ENCODE results near the gene ATXN2. TPM values are rescaled to one million over a fixed set of nuclear protein-coding genes. Genes with fewer than 3 reads are reported as not detected.
"Not testable (repeated sequence)": the region's sequence is repeated elsewhere in the genome, so short reads cannot be mapped to it uniquely, and the experiment has no call there.

The ATXN2 gene
- total RNA-seq, 1 donor from 2014 or later: 34.2 TPM

DNA sequence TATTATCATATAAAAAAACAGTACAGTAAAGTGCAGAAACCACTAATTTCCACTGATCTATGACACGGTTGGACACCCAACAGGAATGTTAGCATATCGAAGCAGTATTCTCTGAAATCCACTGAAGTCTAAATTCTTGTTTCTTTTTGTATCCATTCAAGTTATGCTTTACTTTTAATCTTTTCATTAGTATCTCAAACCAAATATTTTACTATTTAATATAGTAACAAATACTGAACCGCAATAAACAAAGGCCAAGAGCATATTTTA is 41.1 kb downstream of the ATXN2 start:
- Mint-ChIP-seq H3K36me3 (peaks cover 19% of the 10 kb centered on the region), H3K27ac (no peak overlapping the region), H3K27me3 (ENCODE audit: insufficient read depth, low read depth) (peaks cover 2% of the 10 kb centered on the region), H3K4me3 (no peak overlapping the region), H3K9me3 (no peaks in the 10 kb centered on the region), H3K4me1 (peaks cover 3% of the 10 kb centered on the region)
- Histone ChIP-seq H3K4me3 (no peak overlapping the region), H3F3A (ENCODE audit: low read depth) (no peaks in the 10 kb centered on the region), H3K27me3 (no peaks in the 10 kb centered on the region), H3K4me2 (no peak overlapping the region), H3K79me2 (ENCODE audit: low read depth) (peaks cover 95% of the 10 kb centered on the region), H3K27ac (no peak overlapping the region), H3K9me3 (ENCODE audit: low read depth) (no peaks in the 10 kb centered on the region), H4K20me1 (ENCODE audit: low read depth) (peaks cover 33% of the 10 kb centered on the region), H3K36me3 (no peaks in the 10 kb centered on the region), H3K4me1 (no peaks in the 10 kb centered on the region), H2AFZ (replicated peaks) (no peak overlapping the region), H3K9ac (no peak overlapping the region)
- TF ChIP-seq CTCF (IDR thresholded peaks at IDR 0.05) (no peak), EZH2phosphoT487 (IDR thresholded peaks at IDR 0.05) (no peak), EZH2 (IDR thresholded peaks at IDR 0.05) (no peak)
- no peak for DNase-seq (ENCODE audit: low spot score)

DNA sequence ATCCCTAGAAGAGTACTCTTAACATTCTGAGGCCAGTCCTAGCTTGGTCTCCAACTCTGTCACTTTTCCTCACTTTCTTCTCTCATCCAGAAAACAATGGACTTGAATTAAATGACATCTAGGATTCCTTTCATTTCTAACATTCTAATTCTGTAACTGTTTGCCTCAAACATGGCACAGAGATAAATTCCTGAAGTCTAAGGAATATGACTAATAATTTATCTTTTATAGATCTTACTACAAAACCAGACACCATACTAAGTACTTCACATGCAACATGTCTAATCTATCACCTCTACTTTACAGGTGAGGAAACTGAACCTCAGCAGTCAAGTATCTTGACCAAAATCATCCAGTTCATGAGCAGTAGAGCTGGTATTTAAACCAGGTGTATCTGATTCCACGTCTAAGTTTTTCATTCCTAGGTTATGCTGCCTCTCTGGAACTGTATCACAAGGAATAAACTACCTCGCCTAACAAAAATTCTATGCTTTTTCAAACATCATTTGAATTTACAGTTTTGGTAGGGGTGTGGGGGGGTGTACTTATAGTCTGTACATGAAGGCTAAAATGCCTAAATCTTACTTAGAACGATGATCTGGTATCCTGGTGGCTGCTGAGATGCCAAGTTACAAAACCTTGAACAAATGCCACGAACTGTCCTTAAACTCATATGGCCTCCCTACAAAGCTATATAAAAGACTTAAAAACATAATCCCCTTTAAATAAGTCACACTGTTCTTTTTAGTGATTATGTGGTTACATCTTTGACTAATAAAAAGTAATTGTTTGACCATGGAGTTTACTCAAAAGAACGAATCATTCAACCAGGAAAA is 41.6 kb downstream of the ATXN2 start:
- H3K36me3 Mint-ChIP-seq: peaks cover 15% of the 10 kb centered on the region
- H3K9me3 Mint-ChIP-seq: no peaks in the 10 kb centered on the region
- Histone ChIP-seq H3K36me3 (no peaks in the 10 kb centered on the region), H3K9me3 (ENCODE audit: low read depth) (no peaks in the 10 kb centered on the region), H3K79me2 (ENCODE audit: low read depth) (peaks cover 89% of the 10 kb centered on the region), H3K27me3 (no peaks in the 10 kb centered on the region), H3K4me1 (no peaks in the 10 kb centered on the region), H3K4me3 (no peak overlapping the region), H3K9ac (no peak overlapping the region), H3K4me2 (no peak overlapping the region), H3F3A (ENCODE audit: low read depth) (no peaks in the 10 kb centered on the region), H4K20me1 (ENCODE audit: low read depth) (peaks cover 33% of the 10 kb centered on the region), H3K27ac (no peak overlapping the region), H2AFZ (replicated peaks) (no peak overlapping the region)
- peaks cover 2% of the 10 kb centered on the region for H3K27me3 Mint-ChIP-seq (ENCODE audit: insufficient read depth, low read depth)
- no peak for TF ChIP-seq CTCF (IDR thresholded peaks at IDR 0.05)
- TF ChIP-seq EZH2phosphoT487 (IDR thresholded peaks at IDR 0.05): no peak
- TF ChIP-seq EZH2 (IDR thresholded peaks at IDR 0.05): no peak
- peaks cover 3% of the 10 kb centered on the region for H3K4me1 Mint-ChIP-seq
- no peak overlapping the region for H3K4me3 Mint-ChIP-seq
- DNase-seq (ENCODE audit: low spot score): no peak
- H3K27ac Mint-ChIP-seq: no peak overlapping the region

- no peak for TF ChIP-seq CTCF (IDR thresholded peaks at IDR 0.05)
- TF ChIP-seq EZH2phosphoT487 (IDR thresholded peaks at IDR 0.05): no peak
- no peak for TF ChIP-seq EZH2 (IDR thresholded peaks at IDR 0.05)
- peaks cover 81% of the 10 kb centered on the region for H3K79me2 ChIP-seq (ENCODE audit: low read depth)
- Mint-ChIP-seq H3K4me1 (peaks cover 3% of the 10 kb centered on the region), H3K9me3 (no peaks in the 10 kb centered on the region), H3K27me3 (ENCODE audit: insufficient read depth, low read depth) (peaks cover 2% of the 10 kb centered on the region), H3K27ac (no peak overlapping the region), H3K4me3 (no peak overlapping the region), H3K36me3 (peaks cover 20% of the 10 kb centered on the region)
- H3K4me2 ChIP-seq: no peak overlapping the region
- H2AFZ ChIP-seq (replicated peaks): no peak overlapping the region
- no peaks in the 10 kb centered on the region for H3K4me1 ChIP-seq
- no peak overlapping the region for H3K27ac ChIP-seq
- H4K20me1 ChIP-seq (ENCODE audit: low read depth): peaks cover 33% of the 10 kb centered on the region
- H3K27me3 ChIP-seq: no peaks in the 10 kb centered on the region
- no peak overlapping the region for H3K4me3 ChIP-seq
- H3K9me3 ChIP-seq (ENCODE audit: low read depth): no peaks in the 10 kb centered on the region
- no peak for DNase-seq (ENCODE audit: low spot score)
- H3F3A ChIP-seq (ENCODE audit: low read depth): no peaks in the 10 kb centered on the region
- no peak overlapping the region for H3K9ac ChIP-seq
- no peaks in the 10 kb centered on the region for H3K36me3 ChIP-seq
Observed at GRCh38 chr12:111556676-111557075, 42.4 kb downstream of the ATXN2 start.

DNA sequence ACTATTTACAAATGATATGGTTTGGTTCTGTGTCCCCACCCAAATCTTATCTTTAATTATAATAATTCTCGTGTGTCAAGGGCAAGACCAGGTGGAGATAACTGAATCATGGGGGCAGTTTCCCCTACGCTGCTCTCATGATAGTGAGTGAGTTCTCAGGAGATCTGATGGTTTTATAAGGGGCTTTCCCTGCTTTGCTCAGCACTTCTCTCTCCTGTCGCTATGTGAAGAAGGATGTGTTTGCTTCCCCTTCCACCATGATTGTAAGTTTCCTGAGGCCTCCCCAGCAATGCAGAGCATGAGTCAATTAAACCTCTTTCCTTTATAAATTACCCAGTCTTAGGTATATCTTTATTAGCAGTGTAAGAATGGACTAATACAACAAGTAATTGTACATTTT is 43.8 kb downstream of the ATXN2 start:
- Histone ChIP-seq H4K20me1 (ENCODE audit: low read depth) (peaks cover 24% of the 10 kb centered on the region), H3K79me2 (ENCODE audit: low read depth) (peaks cover 67% of the 10 kb centered on the region)
- H3K9me3 ChIP-seq (ENCODE audit: low read depth); H3F3A ChIP-seq (ENCODE audit: low read depth); H3K27me3 ChIP-seq; DNase-seq (ENCODE audit: low spot score); H3K9me3 Mint-ChIP-seq; H3K4me1 Mint-ChIP-seq; H3K27ac ChIP-seq; H3K4me2 ChIP-seq; H3K27me3 Mint-ChIP-seq (ENCODE audit: insufficient read depth, low read depth); H2AFZ ChIP-seq (replicated peaks); H3K27ac Mint-ChIP-seq; H3K9ac ChIP-seq; H3K4me1 ChIP-seq; H3K36me3 ChIP-seq; H3K4me3 Mint-ChIP-seq; H3K4me3 ChIP-seq: not testable (repeated sequence)
- peaks cover 20% of the 10 kb centered on the region for H3K36me3 Mint-ChIP-seq

Data from neural progenitor cell (in vitro differentiated cells).